ENCODE measurements around the gene CCDC157.

Gene CCDC157

DNA sequence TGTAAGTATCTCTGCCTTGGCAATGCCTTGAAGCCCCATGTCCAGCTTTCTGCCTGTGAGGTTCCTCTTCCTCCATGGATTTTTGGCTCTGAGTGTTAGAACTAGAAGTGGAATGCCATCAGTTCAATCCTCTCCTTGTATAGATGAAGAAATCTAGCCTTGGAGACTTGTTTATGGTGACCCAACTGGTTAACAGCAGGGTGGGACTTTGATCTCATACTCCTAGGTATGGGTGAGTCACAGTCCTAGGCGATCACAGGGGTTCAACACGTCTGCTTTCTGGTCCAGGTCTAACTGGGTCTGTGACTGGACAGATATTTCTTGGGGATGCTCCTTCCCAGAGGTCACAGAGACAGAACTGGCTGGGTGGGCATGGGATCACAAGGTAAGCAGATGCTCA lies 59.6 kb downstream of the CCDC157 start:
- no peak for DNase-seq

- DNase-seq: no peak
These were observed 60.0 kb downstream of the CCDC157 start for GRCh38 chr22:30416837-30417236.

DNA sequence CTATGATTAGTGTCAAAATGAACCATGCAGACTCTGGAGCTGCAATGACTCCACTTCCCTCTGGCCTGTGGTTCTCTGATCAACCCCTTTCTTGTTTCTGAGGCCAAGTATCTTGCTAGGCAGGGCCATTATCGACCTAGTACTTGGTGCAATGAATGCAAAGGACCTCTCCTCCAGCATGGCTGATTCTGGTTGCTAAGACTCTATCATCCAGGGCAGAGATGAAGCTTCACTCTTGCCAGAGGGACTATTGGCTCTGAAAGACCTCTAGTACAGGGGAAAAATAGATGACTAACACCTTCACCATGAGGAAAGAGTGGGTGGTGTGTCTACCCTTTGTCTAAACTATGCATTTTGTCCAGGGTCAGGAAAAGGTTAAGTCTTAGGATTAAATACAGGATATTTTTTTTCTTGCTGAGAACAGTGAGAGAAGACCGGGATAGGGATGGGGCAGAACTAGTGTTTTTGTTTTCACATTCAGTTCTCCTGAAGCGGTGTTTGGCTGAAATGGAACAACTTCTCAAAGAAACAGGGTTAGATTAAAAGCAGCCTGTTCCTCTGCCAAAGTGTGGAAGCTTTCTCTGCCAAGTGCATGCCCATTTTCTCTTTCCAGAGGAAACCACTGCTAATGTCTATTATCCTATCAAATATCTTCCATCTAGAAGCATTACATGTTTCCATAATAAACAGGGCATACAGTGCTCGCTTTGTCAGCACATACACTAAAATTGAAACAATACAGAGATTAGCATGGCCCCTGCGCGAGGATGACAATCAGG lies 63.7 kb downstream of the CCDC157 start:
- peak in 2 of 4 experiments; percentile 38 to 57 for DNase-seq

DNA sequence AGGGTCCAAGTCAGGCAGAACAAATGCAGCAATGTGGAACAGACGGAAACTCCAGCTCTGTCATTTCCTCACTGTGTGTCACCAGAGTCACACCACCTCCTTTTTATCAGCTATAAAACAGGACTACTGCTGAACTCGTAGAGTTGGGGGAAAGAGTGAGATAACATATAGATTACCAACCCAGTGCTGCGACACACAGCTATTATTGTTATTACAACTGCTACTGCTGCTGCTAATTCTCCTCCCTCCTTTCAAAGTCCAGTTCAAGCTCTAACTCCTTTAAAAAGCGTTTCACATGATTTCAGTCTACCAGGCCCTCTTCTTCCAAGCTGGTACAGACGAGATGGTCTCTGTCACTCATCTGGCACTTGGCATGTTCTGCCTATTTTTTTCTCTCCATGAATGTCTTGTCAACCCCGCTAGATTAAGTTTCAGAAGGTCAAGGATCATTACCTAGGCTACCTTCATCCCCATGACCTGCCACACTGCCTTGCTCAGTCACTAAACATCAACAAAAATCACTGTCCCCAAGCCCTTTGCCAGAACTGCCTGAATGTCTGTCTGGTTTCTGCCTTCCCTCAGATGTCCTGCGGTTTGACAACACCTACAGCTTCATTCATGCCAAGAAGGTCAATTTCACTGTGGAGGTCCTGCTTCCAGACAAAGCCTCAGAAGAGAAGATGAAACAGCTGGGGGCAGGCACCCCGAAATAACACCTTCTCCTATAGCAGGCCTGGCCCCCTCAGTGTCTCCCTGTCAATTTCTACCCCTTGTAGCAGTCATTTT lies 65.1 kb downstream of the CCDC157 start:
- no peak for DNase-seq

GRCh38 chr22:30422481-30423300 lies 65.9 kb downstream of the CCDC157 start:
- DNase-seq: peak; percentile 72 to 85 (median 80)

GRCh38 chr22:30423301-30423958 lies 66.6 kb downstream of the CCDC157 start:
- peak in 1 of 4 experiments; percentile 57 for DNase-seq

DNA sequence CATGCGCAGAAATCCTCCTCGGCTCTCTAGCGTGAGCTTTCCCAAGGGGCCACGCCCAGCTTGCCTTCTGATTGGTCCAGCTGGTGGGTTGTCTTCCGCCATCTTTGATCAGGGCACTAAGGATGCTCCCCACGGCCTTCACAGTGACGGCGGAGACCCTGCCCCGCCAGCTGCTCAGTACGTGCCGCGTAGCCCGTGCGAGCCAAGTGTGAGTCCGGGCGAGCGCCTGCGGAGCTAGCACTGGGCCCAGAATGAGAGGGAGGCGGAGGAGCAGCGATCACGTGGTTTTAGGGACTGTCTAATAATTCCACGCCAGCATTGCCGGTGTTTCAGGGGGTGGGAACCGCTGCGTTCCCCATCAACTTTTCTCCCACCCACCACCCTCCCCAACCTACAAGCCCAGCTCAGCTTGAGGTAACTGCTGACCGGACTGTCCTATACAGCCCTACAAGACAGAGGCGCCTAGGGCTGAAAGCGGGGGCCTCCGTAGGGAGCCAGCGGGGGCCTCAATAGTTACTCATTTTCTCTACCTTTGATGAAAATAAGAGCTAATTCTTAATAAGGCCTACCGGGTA lies 67.2 kb downstream of the CCDC157 start:
- peak; percentile 99 to 100 (median 100) for DNase-seq

- DNase-seq: peak in 2 of 4 experiments; percentile 15 to 22
These were observed 67.9 kb downstream of the CCDC157 start for GRCh38 chr22:30424534-30425326.

DNA sequence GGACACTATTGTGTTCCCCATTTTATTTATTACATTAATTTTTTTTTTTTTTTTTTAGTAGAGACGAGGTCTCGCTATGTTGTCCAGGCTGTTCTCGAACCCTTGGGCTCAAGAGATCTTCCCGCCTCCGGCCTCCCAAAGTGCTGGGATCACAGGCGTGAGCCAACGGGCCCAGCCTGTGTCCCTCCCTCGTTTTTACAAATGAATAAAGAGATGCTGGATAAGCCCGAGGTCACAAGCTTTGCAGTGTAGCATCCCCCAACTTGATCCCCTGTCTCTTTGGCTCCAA lies 68.5 kb downstream of the CCDC157 start:
- DNase-seq: no peak

- DNase-seq: peak; percentile 48 to 80 (median 68)
These were observed 69.0 kb downstream of the CCDC157 start, which contains the start of gene MTFP1 for GRCh38 chr22:30425616-30426387. TSS of gene MTFP1 (plus strand) at chr22:30425768. CDS start at chr22:30425880, 112 bp downstream.

Measured in suppressor macrophage (primary cell).